Measurements from ENCODE around the gene ZSCAN16.
"Not testable (repeated sequence)": the region's sequence is repeated elsewhere in the genome, so short reads cannot be mapped to it uniquely, and the experiment has no call there.

Gene ZSCAN16

DNA sequence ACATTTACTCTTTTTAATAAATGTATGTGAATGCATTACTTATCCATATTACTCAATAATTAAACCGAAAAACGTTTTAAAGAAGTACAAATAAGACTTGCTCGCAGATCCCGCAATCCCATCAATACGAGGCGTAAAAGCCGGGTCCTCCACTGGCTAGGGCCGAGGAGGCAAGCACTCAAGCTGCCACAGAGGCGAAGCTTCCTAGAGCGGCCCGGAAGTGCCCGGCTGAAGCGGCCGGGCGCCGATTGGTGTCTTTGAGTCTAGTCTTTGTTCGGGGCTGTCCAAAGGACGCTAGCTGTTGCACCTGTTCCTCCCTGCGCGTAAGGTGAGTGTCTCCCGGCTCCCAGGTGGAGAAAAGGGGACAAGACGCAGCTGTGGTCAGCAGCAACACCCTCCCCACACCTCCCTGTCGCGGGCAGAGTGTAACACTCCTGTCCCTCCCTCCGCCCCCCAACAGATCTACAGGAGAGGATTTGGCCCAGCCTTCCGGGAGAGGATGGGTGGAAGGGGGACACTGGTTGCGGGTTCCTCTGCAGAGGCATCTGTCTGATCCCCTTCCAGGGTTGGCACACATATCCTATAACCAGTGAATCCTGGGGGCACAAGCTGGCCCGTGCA lies at the start of gene ZSCAN16:
Gene ZSCAN16, plus strand, starts transcription at position 260 of the 621 bp plus-strand sequence. CDS start 835 bp downstream, outside the sequence.
- peak; percentile 84 to 91 (median 86) for DNase-seq

DNA sequence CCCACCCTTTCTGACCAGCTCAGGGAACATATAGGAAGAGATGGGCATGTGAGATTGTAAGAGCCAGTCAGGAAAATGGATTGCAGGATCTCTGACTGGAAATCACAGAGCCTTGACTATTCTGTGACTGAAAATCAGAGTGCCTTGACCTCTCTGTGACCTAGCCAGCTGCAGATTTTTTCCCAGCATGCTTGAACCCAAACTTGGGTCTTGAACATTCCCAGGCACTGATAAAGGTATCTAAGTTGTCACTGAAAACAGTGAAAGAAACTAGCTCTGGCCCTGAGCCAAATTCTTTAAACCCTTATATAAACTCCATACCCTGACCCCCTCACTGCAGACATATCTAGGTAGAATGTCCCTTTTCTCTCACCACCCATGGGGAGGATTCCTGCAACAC lies 46.4 kb upstream of the ZSCAN16 start:
- DNase-seq = no peak

DNA sequence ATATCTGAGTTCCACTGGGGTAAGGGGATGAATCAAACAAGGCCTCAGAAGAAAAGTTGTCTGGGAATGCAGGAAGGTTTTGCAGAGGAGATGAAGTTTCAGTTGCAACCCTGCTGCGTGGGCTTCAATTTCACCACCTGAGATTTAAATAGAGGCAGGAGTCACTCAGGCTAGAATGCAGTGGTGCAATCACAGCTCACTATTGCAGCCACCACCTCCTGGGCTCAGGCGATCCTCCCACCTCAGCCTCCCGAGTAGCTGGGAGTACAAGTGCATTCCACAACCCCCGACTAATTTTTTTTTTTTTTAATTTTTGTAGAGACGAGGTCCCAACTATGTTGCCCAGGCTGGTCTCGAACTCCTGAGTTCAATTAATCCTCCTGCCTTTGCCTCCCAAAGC lies 45.6 kb upstream of the ZSCAN16 start:
- no peak for DNase-seq

DNA sequence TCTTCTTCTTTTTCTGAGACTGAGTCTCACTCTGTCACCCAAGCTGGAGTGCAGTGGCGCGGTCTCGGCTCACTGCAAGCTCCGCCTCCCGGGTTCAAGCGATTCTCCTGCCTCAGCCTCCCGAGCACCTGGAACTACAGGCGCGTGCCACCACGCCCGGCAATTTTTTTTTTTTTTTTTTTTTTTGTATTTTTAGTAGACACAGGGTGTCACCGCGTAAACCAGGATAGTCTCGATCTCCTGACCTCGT lies 44.1 kb upstream of the ZSCAN16 start, which contains the start of gene ZNF165:
Gene ZNF165, plus strand, starts transcription at position 188 of the 250 bp plus-strand sequence. CDS start 4,913 bp downstream, outside the sequence.
- DNase-seq = not testable (repeated sequence)

DNA sequence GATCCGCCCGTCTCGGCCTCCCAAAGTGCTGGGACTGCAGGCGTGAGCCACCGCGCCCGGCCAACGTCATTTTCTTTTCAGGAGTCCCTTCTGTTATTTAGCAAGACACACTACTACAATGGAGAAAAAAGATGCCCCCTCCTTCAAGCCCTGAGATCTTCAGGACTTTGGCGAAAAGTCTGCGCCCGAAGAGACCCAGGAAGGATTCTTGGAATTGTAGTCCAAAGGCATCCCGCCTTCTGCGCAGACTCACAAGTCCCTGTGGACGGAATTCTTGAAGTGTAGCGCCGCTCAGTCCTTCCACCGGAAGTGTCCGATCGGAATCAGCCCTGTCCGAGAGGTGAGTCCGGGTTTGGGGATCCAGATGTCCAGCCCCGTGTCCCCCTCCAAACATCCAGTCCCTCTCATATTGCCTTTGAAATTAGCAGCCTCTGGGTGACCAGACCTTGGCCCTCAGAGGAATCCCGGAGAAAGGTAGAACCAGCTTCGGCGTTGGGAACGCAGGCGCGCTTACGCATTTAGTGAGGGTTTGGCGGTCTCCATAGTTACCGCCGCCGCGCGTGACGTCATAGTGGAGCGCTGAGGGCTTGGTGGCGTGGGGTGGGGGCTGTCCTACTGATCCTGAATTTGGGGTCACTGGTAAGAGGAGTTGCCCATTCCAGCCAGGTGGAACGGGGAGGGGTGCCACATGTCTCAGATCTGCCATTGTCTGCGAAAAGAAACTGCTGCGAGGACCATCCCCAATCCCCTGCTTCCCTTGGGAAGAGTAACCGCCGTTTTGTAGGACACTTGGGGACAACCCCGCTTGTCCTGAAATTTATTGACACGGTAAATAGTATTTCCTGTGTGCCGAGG lies 43.6 kb upstream of the ZSCAN16 start:
- DNase-seq = peak; percentile 94 to 97 (median 97)

DNA sequence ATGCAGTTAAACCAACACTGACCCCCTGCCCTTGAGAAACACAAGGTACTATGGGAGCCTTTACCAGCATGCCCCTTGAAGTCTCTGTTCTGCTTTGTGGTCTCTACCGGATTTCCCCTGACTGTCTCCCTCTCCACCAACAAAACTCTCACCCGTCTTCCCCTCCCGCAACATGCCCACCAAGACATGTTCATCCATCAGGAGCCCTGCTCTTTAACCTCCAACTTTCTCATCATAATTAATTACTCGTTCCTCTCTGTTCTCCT lies 43.0 kb upstream of the ZSCAN16 start:
- peak in 2 of 3 donors; percentile 9 to 10 for DNase-seq

DNA sequence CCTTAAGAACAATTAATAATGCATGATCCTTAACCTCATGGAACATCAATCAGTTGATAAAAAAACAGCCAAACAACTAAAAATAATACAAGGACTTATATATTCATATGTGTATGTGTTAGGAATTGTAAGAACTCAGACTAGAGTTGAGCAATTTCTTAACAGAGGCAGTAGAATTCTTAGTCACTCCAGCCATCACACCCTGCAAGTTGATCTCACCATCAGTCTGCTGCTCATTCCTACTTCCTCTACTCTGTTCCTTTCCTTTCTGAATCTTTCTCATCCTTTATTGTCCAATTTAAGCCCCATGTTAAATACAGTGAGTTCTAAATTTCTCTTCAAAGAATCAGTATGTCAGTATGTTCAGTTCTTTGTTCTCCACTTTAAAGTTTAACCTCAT lies 41.5 kb upstream of the ZSCAN16 start:
- peak in 1 of 3 donors; percentile 16 for DNase-seq

DNA sequence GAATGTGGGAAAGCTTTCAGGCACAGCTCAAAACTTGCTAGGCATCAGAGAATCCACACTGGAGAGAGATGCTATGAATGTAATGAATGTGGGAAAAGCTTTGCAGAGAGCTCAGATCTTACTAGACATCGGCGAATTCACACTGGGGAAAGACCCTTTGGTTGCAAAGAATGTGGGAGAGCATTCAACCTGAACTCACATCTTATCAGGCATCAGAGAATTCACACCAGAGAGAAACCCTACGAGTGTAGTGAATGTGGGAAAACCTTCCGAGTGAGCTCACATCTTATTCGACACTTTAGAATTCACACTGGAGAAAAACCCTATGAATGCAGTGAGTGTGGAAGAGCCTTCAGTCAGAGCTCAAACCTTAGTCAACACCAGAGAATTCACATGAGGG lies 35.4 kb upstream of the ZSCAN16 start:
- peak in 1 of 3 donors; percentile 13 for DNase-seq

DNA sequence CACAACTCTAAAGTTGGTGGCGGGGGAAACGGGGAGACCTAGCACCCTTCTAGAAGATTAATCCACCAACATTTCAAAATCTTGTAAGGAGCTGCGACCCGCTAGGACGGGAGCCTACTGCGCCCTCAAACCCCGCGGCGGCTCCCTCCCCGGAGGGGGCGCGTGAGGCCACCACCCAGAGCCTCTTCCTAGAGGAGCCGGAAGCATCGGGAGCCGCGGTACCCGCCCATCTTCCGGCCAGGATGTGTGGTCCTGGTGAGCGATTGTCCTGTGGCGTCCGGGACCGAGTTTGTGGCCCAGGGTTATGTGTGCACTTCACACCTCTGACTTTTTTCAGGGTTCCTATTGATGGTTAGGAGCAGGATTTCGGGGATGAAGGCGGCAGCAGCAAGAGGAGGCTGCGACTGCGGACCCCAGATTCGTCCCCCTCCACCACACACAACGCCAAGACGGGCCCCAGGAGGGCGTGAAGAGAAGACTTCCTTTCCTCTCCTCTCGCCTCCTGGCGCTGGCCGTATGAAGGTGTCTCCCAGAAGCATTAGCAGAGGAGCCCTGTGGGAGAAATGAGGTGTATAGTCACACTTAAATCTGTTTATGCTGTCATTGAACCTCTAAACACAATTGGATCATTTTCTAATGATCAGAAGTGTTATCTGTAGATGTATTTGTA lies 33.4 kb upstream of the ZSCAN16 start:
- peak in 1 of 3 donors; percentile 17 for DNase-seq

DNA sequence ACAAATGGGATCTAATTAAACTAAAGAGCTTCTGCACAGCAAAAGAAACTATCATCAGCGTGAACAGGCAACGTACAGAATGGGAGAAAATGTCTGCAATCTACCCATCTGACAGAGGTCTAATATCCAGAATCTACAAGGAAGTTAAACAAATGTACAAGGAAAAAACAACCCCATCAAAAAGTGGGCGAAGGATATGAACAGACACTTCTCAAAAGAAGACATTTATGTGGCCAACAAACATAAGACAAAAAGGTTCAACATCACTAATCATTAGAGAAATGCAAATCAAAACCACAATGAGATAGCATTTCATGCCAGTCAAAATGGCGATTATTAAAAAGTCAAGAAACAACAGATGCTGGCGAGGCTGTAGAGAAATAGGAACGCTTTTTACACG lies 22.2 kb upstream of the ZSCAN16 start:
- not testable (repeated sequence) for DNase-seq

DNA sequence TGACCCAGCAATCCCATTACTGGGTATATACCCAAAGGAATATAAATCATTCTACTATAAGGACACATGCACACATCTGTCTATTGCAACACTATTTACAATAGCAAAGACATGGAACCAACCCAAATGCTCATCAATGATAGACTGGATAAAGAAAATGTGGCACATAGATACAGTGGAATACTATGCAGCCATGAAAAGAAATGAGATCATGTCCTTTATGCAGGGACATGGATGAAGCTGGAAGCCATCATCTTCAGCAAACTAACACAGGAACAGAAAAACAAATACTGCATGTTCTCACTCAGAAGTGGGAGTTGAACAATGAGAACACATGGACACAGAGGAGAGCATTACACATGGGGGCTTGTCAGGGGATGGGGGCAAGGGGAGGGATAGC lies 21.7 kb upstream of the ZSCAN16 start:
- DNase-seq = not testable (repeated sequence)

DNA sequence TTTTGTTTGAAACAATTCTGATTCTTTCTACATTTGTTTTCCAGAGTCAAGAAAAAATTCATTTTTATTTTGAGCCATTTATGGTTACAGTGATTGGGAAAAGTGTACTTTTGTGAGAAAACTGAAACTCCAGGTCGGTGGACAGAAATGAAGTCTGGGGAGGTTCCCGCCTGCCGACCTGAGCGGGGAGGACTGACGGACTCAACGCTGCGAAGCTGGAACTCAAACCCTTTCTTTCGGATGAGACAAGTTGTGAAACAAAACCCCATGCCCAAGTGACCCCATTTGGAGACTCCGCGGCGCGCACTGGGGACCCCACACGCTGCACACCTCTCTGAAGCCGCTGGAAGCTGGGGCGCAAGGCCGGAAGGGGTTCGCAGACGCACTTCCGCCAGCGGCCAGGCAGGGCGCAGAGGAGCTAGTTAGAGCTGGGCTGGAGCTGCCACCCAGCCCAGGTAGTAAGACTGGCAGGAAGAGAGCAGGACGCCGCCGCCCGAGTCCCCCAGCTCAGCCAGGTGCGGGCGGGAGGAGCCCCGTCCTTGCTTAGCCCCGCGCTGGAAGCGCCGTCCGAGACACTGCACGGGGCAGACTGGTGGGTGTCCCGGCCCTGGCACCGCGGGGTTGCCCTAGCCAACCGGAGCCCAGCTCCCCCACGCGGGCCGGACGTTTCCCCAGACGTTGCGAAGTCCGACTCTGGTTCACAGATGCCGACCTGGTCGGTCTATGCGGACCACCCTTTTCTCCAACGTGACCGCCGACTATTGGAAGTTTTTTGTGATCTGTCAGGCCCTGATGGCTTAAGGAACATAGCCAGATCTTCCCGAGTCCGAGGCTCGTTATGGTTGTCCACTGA lies 19.8 kb upstream of the ZSCAN16 start:
- peak; percentile 76 to 85 (median 80) for DNase-seq

DNA sequence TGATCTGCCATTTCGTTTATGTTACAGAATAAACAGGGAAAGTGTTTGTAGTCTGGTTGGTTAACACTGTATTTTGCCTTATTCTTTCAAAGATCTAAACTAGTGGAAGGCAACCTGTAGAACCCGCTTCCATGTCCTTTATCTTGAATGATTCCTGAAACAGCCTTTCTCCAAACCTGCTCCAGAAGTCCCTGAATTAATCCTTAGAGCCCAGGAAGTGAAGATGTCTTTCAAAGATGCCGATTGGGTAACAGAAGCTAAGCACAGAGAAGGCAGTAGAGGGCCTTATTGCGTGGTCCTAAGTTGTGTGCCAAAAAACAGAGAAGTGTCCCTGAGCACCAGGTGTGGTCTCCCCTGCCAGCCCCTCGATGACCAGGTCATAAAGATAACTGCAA lies 19.2 kb upstream of the ZSCAN16 start:
- no peak for DNase-seq

DNA sequence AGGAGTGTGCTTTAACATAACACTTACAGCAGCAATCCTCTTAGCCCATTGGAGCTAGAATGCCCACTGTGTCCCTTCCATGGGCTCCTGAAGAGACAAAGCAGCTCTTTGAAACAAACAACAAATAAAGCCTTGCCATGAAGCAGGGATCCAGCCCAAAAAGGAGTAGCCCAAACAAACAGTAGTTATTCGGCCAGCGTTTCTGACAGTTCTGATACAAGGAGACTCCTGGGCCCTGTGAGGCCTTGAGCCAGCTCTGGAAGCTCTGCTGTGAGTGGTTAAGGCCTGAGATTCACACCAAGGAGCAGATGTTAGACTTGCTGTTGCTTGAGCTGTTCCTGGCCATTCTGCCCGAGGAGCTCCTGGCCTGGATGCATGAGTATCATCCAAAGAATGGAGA lies 16.9 kb upstream of the ZSCAN16 start:
- DNase-seq = no peak

DNA sequence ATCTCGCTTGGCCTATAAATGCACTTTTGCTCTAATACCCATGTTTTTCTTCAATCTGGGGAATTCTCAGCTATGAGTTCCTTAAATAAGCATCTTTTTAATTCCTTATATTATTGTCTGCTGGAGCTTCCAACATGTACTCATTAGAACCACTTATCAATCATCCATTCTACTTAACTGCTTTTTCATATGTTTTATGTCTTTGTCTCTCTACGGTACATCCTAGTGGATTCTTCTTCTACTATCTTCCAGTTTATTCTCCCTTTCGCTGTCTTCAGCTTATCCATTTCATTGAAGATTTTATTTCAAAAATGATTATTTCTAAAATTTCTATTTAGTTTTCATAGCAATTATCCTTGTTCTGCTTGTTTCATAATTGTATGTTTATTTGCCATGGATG lies 12.4 kb upstream of the ZSCAN16 start:
- no peak for DNase-seq

DNA sequence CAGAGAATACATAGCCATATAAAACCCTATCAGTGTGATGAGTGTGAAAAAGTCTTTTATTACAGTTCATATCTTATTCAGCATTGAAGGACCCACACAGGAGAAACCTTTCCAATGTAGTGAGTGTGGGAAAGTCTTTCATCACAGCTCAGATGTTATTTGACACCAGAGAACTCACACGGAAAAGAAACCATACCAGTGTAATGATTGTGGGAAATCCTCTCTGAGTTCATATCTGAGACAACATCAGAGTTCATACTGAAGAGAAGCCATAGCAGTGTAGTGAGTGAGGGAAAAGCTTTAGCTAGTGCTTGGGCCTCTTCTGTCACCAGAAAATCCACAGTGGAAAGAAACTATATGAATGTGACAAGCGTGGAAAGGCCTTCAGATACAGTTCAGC lies 8.6 kb upstream of the ZSCAN16 start:
- no peak for DNase-seq

DNA sequence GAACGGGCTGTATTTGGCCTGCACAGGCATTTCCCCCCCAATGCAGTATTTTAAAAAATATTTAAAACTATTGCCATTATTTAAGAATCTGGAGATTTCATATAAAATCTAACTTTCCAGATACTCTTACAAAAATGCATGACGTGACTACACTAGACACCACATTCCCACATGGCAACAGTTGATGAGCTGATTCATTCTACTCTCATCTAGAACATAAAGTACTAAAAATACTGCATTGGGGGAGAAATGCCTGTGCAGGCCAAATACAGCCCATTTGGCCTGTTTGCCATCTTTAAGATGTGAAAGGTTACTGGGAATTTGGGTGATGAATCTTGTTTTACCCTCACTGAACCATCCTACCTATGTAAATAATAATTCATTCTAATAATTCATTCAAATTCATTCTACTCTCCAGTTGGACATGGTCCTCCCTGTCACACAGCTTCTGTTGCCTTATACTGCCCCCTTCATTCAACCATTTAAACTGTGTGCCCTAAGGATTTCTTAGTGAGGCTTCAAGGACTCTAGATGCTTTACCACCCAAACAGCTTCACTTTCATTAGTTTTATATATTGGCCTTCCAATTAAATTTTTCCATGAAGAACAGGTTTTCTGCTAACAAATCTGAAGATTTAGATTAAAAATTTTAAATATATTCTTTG lies 6.9 kb upstream of the ZSCAN16 start:
- no peak for DNase-seq

DNA sequence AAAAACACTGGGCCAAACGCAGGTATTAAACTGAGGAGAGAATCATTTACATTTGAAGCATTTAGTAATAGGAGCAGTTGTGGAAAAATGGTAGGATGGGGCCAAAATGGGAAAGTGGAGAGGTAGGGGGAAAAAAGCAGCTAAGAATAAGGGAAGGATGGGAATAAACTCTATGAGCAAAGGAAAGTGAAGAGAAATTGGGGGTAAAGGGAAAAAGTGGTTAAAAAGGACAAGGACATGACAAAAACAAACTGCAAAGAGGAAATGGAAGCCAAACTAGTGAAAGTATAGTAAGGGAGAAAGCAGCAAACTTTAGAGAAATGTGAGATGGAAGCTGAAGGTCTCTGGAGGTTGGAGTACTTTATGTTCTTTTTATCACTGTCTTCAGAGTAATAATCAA lies 6.2 kb upstream of the ZSCAN16 start:
- no peak for DNase-seq

DNA sequence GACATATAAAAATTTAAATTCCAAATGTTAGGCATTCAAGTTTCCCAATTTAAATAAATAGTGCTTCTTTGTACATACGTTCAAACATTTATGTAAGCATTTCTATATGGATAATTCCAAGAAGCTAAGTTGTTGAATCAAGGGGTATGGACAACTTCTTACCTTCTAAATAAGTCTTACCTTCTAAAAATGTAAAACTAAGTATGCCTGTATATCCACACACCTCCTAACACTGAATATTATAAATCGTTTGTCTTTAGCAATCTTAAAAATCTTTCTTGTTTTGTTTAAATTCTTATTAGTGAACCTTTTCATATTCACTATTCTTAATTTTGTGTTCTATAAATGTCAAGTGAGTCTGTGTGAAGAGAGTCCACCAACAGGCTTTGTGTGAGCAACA lies 2.5 kb upstream of the ZSCAN16 start:
- DNase-seq = no peak

DNA sequence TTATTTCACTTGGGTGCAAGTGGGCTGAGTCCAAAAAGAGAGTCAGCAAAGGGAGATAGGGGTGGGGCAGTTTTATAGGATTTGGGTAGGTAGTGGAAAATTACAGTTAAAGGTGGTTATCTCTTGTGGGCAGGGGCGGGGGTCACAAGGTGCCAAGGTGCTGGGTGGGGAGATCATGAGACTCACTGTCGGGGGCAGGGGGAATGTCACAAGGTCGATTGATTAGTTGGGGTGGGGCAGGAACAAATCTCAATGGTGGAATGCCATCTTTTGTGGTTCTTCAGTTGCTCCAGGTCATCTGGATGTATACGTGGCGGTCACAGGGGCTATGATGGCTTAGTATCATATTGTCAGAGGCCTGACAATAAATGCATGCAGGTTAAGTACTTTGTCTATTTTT lies 2.1 kb upstream of the ZSCAN16 start:
- not testable (repeated sequence) for DNase-seq

DNA sequence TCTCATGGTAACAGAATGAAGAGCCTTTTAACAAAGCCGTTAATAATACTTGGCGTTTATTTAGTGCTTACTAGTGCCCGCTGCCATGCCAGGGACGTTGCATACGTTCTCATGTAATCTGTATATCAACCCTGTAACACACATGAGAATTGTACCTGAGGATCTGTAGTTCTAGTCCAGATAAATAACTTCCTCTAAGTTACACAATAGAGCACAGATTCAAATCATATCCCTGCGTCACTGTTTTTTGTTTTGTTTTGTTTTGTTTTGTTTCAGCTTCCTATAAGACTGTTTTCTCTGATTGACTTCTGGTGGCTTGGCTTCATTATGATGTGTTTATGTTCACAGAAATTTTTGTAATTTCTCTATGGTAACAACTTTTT lies 553 bp downstream of the ZSCAN16 start:
- peak in 2 of 3 donors; percentile 27 to 46 for DNase-seq

DNA sequence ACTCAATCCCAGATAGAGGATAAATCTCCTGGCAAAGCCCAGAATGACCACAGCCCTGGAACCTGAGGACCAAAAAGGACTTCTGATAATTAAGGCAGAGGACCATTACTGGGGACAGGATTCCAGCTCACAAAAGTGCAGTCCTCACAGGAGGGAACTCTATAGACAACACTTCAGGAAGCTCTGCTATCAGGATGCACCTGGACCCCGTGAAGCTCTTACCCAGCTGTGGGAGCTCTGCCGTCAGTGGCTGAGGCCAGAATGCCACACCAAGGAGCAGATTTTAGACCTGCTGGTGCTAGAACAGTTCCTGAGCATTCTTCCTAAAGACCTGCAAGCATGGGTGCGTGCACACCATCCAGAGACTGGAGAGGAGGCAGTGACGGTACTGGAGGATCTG lies 992 bp downstream of the ZSCAN16 start:
- no peak for DNase-seq

DNA sequence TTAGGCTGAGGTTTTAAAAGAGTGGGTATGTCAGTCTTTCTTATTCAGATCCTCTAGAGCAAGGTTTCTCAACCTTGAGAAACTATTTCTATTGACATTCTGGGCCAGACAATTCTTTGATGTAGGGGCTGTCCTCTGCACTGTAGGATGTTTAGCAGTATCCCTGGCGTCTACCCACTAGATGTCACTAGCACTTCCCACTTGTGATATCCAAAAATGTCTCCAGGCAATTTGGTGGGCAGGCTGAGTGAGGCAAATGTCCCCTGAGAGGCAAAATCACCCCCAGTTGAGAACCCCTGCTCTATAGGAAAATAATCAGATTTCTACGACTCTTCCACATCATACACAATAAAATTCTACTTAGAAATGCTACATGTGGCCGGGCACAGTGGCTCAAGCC lies 9.6 kb downstream of the ZSCAN16 start:
- peak; percentile 55 to 65 (median 56) for DNase-seq

All from suppressor macrophage treated with lipopolysaccharide for 1 hour (primary cell).